Fibroblast of upper back skin (primary cell): ENCODE results near the gene OVCA2.

Experiments used
- DNase-seq: peaks from one replicate; pipeline ENCODE4 v3.0.0-alpha.2; 2013

Gene OVCA2

GRCh38 chr17:2055292-2056205, 13.7 kb downstream of the OVCA2 start:
- no peak for DNase-seq

GRCh38 chr17:2056206-2057174, 14.7 kb downstream of the OVCA2 start:
- DNase-seq = no peak

GRCh38 chr17:2057175-2057759, 15.4 kb downstream of the OVCA2 start:
- no peak for DNase-seq

- DNase-seq = no peak
These were observed 16.2 kb downstream of the OVCA2 start for GRCh38 chr17:2057760-2058585.

GRCh38 chr17:2058586-2059546, 17.0 kb downstream of the OVCA2 start:
- DNase-seq = peak; percentile 73

- no peak for DNase-seq
These were observed 17.9 kb downstream of the OVCA2 start for GRCh38 chr17:2059547-2060384.

- DNase-seq = no peak
These were observed 18.5 kb downstream of the OVCA2 start for GRCh38 chr17:2060385-2060658.

- peak; percentile 35 for DNase-seq
These were observed 19.0 kb downstream of the OVCA2 start for GRCh38 chr17:2060681-2061440.

GRCh38 chr17:2061441-2061958, 19.7 kb downstream of the OVCA2 start:
- no peak for DNase-seq

GRCh38 chr17:2062571-2063183, 20.9 kb downstream of the OVCA2 start:
- DNase-seq = peak; percentile 79

- DNase-seq = peak; percentile 81
These were observed 21.7 kb downstream of the OVCA2 start for GRCh38 chr17:2063261-2064146.

- peak; percentile 33 for DNase-seq
These were observed 22.3 kb downstream of the OVCA2 start for GRCh38 chr17:2064147-2064489.

GRCh38 chr17:2064520-2064971, 22.7 kb downstream of the OVCA2 start:
- peak; percentile 60 for DNase-seq

- peak; percentile 79 for DNase-seq
These were observed 23.4 kb downstream of the OVCA2 start for GRCh38 chr17:2064980-2065785.

- DNase-seq = no peak
These were observed 24.2 kb downstream of the OVCA2 start for GRCh38 chr17:2065949-2066400.

- DNase-seq = no peak
These were observed 25.3 kb downstream of the OVCA2 start for GRCh38 chr17:2067048-2067561.
